ENCODE measurements around the gene MTRF1.

DNA sequence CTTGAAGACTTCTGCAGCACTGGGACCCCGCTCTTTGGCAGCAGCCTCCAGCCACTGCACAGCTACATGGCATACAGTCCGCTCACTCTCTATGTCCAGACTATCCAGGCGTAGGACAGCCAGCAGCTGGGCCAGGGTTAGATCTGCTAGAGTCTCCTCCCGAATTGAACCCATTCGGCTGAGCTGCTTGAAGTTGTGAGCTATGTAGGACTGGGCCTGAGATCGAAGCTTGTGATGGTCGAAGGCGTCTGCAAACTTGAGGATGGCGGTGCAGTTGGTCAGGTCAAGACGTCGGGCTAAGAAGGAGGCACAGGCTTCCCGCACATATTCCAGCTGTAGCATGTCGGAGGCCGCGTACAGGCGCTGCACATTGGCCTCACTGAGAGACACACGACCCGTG is 69.9 kb downstream of the MTRF1 start:
- TF ChIP-seq, protein P1, sequence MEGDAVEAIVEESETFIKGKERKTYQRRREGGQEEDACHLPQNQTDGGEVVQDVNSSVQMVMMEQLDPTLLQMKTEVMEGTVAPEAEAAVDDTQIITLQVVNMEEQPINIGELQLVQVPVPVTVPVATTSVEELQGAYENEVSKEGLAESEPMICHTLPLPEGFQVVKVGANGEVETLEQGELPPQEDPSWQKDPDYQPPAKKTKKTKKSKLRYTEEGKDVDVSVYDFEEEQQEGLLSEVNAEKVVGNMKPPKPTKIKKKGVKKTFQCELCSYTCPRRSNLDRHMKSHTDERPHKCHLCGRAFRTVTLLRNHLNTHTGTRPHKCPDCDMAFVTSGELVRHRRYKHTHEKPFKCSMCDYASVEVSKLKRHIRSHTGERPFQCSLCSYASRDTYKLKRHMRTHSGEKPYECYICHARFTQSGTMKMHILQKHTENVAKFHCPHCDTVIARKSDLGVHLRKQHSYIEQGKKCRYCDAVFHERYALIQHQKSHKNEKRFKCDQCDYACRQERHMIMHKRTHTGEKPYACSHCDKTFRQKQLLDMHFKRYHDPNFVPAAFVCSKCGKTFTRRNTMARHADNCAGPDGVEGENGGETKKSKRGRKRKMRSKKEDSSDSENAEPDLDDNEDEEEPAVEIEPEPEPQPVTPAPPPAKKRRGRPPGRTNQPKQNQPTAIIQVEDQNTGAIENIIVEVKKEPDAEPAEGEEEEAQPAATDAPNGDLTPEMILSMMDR (IDR thresholded peaks at IDR 0.05), result no peak
- TF ChIP-seq JUN (IDR thresholded peaks at IDR 0.05), result no peak
- TF ChIP-seq CEBPB (IDR thresholded peaks at IDR 0.05), result no peak
- no peak for TF ChIP-seq MYC (IDR thresholded peaks at IDR 0.05; ENCODE audit: borderline replicate concordance, low read length)
- no peak for TF ChIP-seq CBX8 (IDR thresholded peaks at IDR 0.05)
- no peak for TF ChIP-seq HEYL (CRISPR knock-in tag; IDR thresholded peaks at IDR 0.05)
- TF ChIP-seq, protein P2, sequence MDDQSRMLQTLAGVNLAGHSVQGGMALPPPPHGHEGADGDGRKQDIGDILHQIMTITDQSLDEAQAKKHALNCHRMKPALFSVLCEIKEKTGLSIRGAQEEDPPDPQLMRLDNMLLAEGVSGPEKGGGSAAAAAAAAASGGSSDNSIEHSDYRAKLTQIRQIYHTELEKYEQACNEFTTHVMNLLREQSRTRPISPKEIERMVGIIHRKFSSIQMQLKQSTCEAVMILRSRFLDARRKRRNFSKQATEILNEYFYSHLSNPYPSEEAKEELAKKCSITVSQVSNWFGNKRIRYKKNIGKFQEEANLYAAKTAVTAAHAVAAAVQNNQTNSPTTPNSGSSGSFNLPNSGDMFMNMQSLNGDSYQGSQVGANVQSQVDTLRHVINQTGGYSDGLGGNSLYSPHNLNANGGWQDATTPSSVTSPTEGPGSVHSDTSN (IDR thresholded peaks at IDR 0.05), result no peak
- TF ChIP-seq MAFK (IDR thresholded peaks at IDR 0.05; ENCODE audit: partially characterized antibody), result no peak
- TF ChIP-seq, protein P3, sequence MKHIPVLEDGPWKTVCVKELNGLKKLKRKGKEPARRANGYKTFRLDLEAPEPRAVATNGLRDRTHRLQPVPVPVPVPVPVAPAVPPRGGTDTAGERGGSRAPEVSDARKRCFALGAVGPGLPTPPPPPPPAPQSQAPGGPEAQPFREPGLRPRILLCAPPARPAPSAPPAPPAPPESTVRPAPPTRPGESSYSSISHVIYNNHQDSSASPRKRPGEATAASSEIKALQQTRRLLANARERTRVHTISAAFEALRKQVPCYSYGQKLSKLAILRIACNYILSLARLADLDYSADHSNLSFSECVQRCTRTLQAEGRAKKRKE (CRISPR knock-in tag; IDR thresholded peaks at IDR 0.05; ENCODE audit: low read depth), result no peak
- TF ChIP-seq, protein P4, sequence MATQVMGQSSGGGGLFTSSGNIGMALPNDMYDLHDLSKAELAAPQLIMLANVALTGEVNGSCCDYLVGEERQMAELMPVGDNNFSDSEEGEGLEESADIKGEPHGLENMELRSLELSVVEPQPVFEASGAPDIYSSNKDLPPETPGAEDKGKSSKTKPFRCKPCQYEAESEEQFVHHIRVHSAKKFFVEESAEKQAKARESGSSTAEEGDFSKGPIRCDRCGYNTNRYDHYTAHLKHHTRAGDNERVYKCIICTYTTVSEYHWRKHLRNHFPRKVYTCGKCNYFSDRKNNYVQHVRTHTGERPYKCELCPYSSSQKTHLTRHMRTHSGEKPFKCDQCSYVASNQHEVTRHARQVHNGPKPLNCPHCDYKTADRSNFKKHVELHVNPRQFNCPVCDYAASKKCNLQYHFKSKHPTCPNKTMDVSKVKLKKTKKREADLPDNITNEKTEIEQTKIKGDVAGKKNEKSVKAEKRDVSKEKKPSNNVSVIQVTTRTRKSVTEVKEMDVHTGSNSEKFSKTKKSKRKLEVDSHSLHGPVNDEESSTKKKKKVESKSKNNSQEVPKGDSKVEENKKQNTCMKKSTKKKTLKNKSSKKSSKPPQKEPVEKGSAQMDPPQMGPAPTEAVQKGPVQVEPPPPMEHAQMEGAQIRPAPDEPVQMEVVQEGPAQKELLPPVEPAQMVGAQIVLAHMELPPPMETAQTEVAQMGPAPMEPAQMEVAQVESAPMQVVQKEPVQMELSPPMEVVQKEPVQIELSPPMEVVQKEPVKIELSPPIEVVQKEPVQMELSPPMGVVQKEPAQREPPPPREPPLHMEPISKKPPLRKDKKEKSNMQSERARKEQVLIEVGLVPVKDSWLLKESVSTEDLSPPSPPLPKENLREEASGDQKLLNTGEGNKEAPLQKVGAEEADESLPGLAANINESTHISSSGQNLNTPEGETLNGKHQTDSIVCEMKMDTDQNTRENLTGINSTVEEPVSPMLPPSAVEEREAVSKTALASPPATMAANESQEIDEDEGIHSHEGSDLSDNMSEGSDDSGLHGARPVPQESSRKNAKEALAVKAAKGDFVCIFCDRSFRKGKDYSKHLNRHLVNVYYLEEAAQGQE (IDR thresholded peaks at IDR 0.05), result no peak
- no peak for TF ChIP-seq EP300 (IDR thresholded peaks at IDR 0.05)
- no peak for TF ChIP-seq POLR2A (IDR thresholded peaks at IDR 0.05; ENCODE audit: low read length)
- no peak for TF ChIP-seq SREBF2 (IDR thresholded peaks at IDR 0.05)
